Liver (tissue), 9 donors: Measurements from ENCODE around the gene CHADL. TPM values are rescaled to one million over a fixed set of nuclear protein-coding genes. Genes with fewer than 3 reads are reported as not detected.

ENCODE experiments used
- DNase-seq: peaks from one replicate; pipeline ENCODE4 v3.0.0-alpha.2; 2017; ENCODE audit warnings: low spot score
- H3K27ac ChIP-seq, 2 donors: one replicate each; pipeline ENCODE4 v1.7.0; 2013; ENCODE audit warnings: inconsistent platforms in 2 of 2, low read length in 2 of 2, control low read depth in 1 of 2, low read depth in 1 of 2, mild to moderate bottlenecking in 1 of 2
- H3K27me3 ChIP-seq, 4 donors: one replicate each; pipeline versions ENCODE4 v1.6.1 to v1.7.0; 2013; ENCODE audit warnings: low read length in 3 of 4, inconsistent platforms in 1 of 4, mild to moderate bottlenecking in 1 of 4, moderate library complexity in 1 of 4; ENCODE audit not compliant: control insufficient read depth in 4 of 4, insufficient read depth in 4 of 4
- H3K36me3 ChIP-seq, 4 donors: one replicate each; pipeline versions ENCODE4 v1.6.1 to v1.7.0; 2013; ENCODE audit warnings: low read length in 3 of 4, mild to moderate bottlenecking in 3 of 4, low read depth in 1 of 4, moderate library complexity in 1 of 4; ENCODE audit not compliant: control insufficient read depth in 4 of 4, insufficient read depth in 3 of 4
- H3K4me1 ChIP-seq, 4 donors: one replicate each; pipeline versions ENCODE4 v1.6.1 to v1.7.0; 2013; ENCODE audit warnings: low read length in 3 of 4, mild to moderate bottlenecking in 3 of 4, moderate library complexity in 1 of 4; ENCODE audit not compliant: control insufficient read depth in 4 of 4, insufficient read depth in 4 of 4
- H3K4me3 ChIP-seq, 3 donors: one replicate each; pipeline versions ENCODE4 v1.6.1 to v1.7.0; 2013; ENCODE audit warnings: low read length in 3 of 3, control low read depth in 1 of 3, low read depth in 1 of 3, mild to moderate bottlenecking in 1 of 3
- H3K9ac ChIP-seq, 2 donors: one replicate each; pipeline ENCODE4 v1.7.0; 2013; ENCODE audit warnings: low read length in 2 of 2, mild to moderate bottlenecking in 2 of 2, moderate library complexity in 2 of 2, control low read depth in 1 of 2, low read depth in 1 of 2
- H3K9me3 ChIP-seq, 4 donors: one replicate each; pipeline versions ENCODE4 v1.6.1 to v1.7.0; 2013; ENCODE audit warnings: low read length in 3 of 4; ENCODE audit not compliant: control insufficient read depth in 4 of 4
- EGR1 ChIP-seq, 2 donors: IDR thresholded peaks; 2 replicates each; pipeline ENCODE4 v1.6.1; 2016 to 2018; ENCODE audit warnings: antibody characterized with exemption in 2 of 2, low read depth in 2 of 2
- FOXA1 ChIP-seq: IDR thresholded peaks from 2 replicates; pipeline ENCODE4 v1.6.1; 2016; ENCODE audit warnings: antibody characterized with exemption
- FOXA2 ChIP-seq: IDR thresholded peaks from 2 replicates; pipeline ENCODE4 v1.6.1; 2016; ENCODE audit warnings: antibody characterized with exemption
- GABPA ChIP-seq, 2 donors: IDR thresholded peaks in 1 of 2; conservative IDR thresholded peaks in 1 of 2; 2 replicates each; pipeline ENCODE4 v1.6.1; 2016; ENCODE audit warnings: antibody characterized with exemption in 2 of 2, mild to moderate bottlenecking in 1 of 2, moderate library complexity in 1 of 2
- HNF4A ChIP-seq, 2 donors: conservative IDR thresholded peaks; 2 replicates each; pipeline ENCODE4 v1.6.1; 2016; ENCODE audit warnings: antibody characterized with exemption in 2 of 2, mild to moderate bottlenecking in 2 of 2
- JUND ChIP-seq, 2 donors: IDR thresholded peaks; 2 replicates each; pipeline ENCODE4 v1.6.1; 2016; ENCODE audit warnings: antibody characterized with exemption in 2 of 2
- MAX ChIP-seq: IDR thresholded peaks from 2 replicates; pipeline ENCODE4 v1.6.1; 2016; ENCODE audit warnings: antibody characterized with exemption
- NR2F2 ChIP-seq: IDR thresholded peaks from 2 replicates; pipeline ENCODE4 v1.6.1; 2016; ENCODE audit warnings: antibody characterized with exemption
- RAD21 ChIP-seq, 2 donors: IDR thresholded peaks; 2 replicates each; pipeline ENCODE4 v1.6.1; 2016; ENCODE audit warnings: antibody characterized with exemption in 2 of 2, mild to moderate bottlenecking in 2 of 2
- REST ChIP-seq: IDR thresholded peaks from 2 replicates; pipeline ENCODE4 v1.6.1; 2016; ENCODE audit warnings: antibody characterized with exemption, mild to moderate bottlenecking
- RXRA ChIP-seq, 2 donors: IDR thresholded peaks; 2 replicates each; pipeline ENCODE4 v1.6.1; 2017 to 2018; ENCODE audit warnings: antibody characterized with exemption in 2 of 2, mild to moderate bottlenecking in 1 of 2
- SP1 ChIP-seq: IDR thresholded peaks from 2 replicates; pipeline ENCODE4 v1.6.1; 2018; ENCODE audit warnings: antibody characterized with exemption, mild to moderate bottlenecking
- YY1 ChIP-seq: IDR thresholded peaks from 2 replicates; pipeline ENCODE4 v1.6.1; 2016; ENCODE audit warnings: antibody characterized with exemption, mild to moderate bottlenecking
- WGBS: extraction: QIAGEN DNeasy Blood & Tissue Kit; methylation state at CpG from one replicate; pipeline ENCODE4 v1.1.7; 2013; 5-methylcytosine and 5-hydroxymethylcytosine counted together
- polyA plus RNA-seq, 2 donors: library from polyadenylated mRNA; stranded (reverse) in 1 of 2; unstranded in 1 of 2; fragments of 200-250 nt in 1 of 2; fragments of >200 nt in 1 of 2; fragmentation: Nextera tagmentation in 1 of 2; extraction: Ambion mirVana in 1 of 2; gene quantifications; one replicate each; pipeline versions ENCODE4 v1.2.1 to v1.2.3, GENCODE V29; 2013 to 2015
- total RNA-seq, 2 donors: library from RNA; depleted of rRNA; stranded (reverse); fragments of >200 nt; gene quantifications; one replicate each; pipeline ENCODE4 v1.2.3, GENCODE V29; 2014
- TF ChIP-seq, protein P1 (sequence below): fragments of 150-350 bp; IDR thresholded peaks from 2 replicates; pipeline ENCODE4 v1.5.1; 2017; ENCODE audit warnings: improper control_type of control experiment, low read depth, low read length; ENCODE audit not compliant: missing input control
- donor health status: healthy.
- donor health status: healthy.
- donor health status: healthy.
- donor health status: healthy.
- donor health status: healthy.

CHADL gene
- total and polyA plus RNA-seq, 4 donors, result 0.51 to 1.0 (median 0.62) TPM

- no peaks in the 10 kb centered on the region for H3K9me3 ChIP-seq
- H3K9ac ChIP-seq, result no peak overlapping the region
- H3K4me3 ChIP-seq, result no peak overlapping the region
- H3K4me1 ChIP-seq, result peaks cover 5 to 19% (median 11%) of the 10 kb centered on the region in 4 donors
- peak overlapping the region; percentile 44 to 53 for H3K27ac ChIP-seq
- TF ChIP-seq REST, result no peak
- whole genome bisulfite sequencing, result 82% methylated on average over 9 of the region's 9 CpGs
- DNase-seq, result no peak
- peaks cover 10 to 43% (median 18%) of the 10 kb centered on the region in 4 donors for H3K36me3 ChIP-seq
- H3K27me3 ChIP-seq, result no peaks in the 10 kb centered on the region
Observed at GRCh38 chr22:41222846-41223507, 17.8 kb downstream of the CHADL start.

GRCh38 chr22:41217553-41218157 lies 23.1 kb downstream of the CHADL start:
- TF ChIP-seq HNF4A (conservative IDR thresholded peaks at IDR 0.05), result no peak
- no peak for TF ChIP-seq NR2F2
- no peak for TF ChIP-seq JUND (IDR thresholded peaks at IDR 0.05)
- TF ChIP-seq MAX, result no peak
- TF ChIP-seq RAD21 (IDR thresholded peaks at IDR 0.05), result peak in 1 of 2 donors; percentile 3
- no peak for TF ChIP-seq FOXA1
- peak in 1 of 2 donors; percentile 8 for TF ChIP-seq RXRA (IDR thresholded peaks at IDR 0.05)
- no peak for TF ChIP-seq YY1
- TF ChIP-seq, protein P1, sequence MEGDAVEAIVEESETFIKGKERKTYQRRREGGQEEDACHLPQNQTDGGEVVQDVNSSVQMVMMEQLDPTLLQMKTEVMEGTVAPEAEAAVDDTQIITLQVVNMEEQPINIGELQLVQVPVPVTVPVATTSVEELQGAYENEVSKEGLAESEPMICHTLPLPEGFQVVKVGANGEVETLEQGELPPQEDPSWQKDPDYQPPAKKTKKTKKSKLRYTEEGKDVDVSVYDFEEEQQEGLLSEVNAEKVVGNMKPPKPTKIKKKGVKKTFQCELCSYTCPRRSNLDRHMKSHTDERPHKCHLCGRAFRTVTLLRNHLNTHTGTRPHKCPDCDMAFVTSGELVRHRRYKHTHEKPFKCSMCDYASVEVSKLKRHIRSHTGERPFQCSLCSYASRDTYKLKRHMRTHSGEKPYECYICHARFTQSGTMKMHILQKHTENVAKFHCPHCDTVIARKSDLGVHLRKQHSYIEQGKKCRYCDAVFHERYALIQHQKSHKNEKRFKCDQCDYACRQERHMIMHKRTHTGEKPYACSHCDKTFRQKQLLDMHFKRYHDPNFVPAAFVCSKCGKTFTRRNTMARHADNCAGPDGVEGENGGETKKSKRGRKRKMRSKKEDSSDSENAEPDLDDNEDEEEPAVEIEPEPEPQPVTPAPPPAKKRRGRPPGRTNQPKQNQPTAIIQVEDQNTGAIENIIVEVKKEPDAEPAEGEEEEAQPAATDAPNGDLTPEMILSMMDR, result no peak
- no peak for TF ChIP-seq EGR1 (IDR thresholded peaks at IDR 0.05; ENCODE audit: low read depth in 2 of 2)
- no peak for TF ChIP-seq FOXA2
- no peak for TF ChIP-seq GABPA (IDR thresholded peaks at IDR 0.05 in 1 of 2, conservative IDR thresholded peaks at IDR 0.05 in 1 of 2)
- TF ChIP-seq SP1, result peak; percentile 31
- H3K27me3 ChIP-seq, result no peaks in the 10 kb centered on the region
- 67% methylated on average over 16 of the region's 16 CpGs for WGBS
- no peak overlapping the region for H3K9ac ChIP-seq
- H3K27ac ChIP-seq, result peak overlapping the region; percentile 17 to 51
- no peaks in the 10 kb centered on the region for H3K9me3 ChIP-seq
- H3K4me1 ChIP-seq, result peaks cover 0 to 15% (median 2%) of the 10 kb centered on the region in 4 donors
- H3K4me3 ChIP-seq, result no peak overlapping the region
- H3K36me3 ChIP-seq, result peaks cover 4 to 18% (median 15%) of the 10 kb centered on the region in 4 donors
- DNase-seq, result no peak
